ENCODE data around the gene EVI5. TPM values are rescaled to one million over a fixed set of nuclear protein-coding genes. Genes with fewer than 3 reads are reported as not detected.

The EVI5 gene
- total RNA-seq, 1 experiment from 2014 or later: 31.2 TPM

DNA sequence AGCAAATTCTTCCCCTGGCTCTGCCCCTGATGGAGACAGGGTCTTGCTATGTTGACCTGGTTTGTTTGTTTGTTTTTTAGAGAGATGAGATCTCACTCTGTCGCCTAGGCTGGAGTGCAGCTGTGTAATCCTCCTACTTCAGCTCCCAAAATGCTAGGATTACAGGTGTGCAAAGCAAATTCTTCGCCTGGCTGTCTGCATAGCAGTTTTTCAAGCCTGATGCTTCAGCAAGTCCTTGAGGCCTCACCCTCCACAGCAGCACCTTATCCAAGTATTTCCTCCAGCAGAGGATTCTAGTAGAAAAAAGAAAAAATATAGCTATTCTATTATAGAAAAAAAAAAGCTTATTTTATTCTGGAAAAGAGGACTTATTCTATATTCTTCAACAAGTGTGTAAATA lies 31.8 kb upstream of the EVI5 start:
- Histone ChIP-seq H3K4me3 (ENCODE audit: low read depth, low read length) (no peak overlapping the region), H3K9me3 (no peaks in the 10 kb centered on the region), H3K4me1 (peaks cover 36% of the 10 kb centered on the region), H3K36me3 (ENCODE audit: control insufficient read depth, insufficient read depth, low read length) (no peaks in the 10 kb centered on the region), H3K27me3 (replicated peaks; ENCODE audit: control insufficient read depth, insufficient read depth, low read length) (no peaks in the 10 kb centered on the region)
- Mint-ChIP-seq H3K36me3 (ENCODE audit: insufficient read depth, unreplicated experiment) (no peaks in the 10 kb centered on the region), H3K27ac (ENCODE audit: unreplicated experiment) (peak overlapping the region; percentile 84), H3K9me3 (ENCODE audit: unreplicated experiment) (no peaks in the 10 kb centered on the region), H3K4me1 (ENCODE audit: low read depth, unreplicated experiment) (peaks cover 36% of the 10 kb centered on the region), H3K4me3 (ENCODE audit: unreplicated experiment) (peak overlapping the region; percentile 14), H3K27me3 (ENCODE audit: insufficient read depth, unreplicated experiment) (no peaks in the 10 kb centered on the region)
- TF ChIP-seq, protein P1, sequence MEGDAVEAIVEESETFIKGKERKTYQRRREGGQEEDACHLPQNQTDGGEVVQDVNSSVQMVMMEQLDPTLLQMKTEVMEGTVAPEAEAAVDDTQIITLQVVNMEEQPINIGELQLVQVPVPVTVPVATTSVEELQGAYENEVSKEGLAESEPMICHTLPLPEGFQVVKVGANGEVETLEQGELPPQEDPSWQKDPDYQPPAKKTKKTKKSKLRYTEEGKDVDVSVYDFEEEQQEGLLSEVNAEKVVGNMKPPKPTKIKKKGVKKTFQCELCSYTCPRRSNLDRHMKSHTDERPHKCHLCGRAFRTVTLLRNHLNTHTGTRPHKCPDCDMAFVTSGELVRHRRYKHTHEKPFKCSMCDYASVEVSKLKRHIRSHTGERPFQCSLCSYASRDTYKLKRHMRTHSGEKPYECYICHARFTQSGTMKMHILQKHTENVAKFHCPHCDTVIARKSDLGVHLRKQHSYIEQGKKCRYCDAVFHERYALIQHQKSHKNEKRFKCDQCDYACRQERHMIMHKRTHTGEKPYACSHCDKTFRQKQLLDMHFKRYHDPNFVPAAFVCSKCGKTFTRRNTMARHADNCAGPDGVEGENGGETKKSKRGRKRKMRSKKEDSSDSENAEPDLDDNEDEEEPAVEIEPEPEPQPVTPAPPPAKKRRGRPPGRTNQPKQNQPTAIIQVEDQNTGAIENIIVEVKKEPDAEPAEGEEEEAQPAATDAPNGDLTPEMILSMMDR (IDR thresholded peaks at IDR 0.05; ENCODE audit: insufficient read depth in 1 of 2, low read depth in 1 of 2, low read length in 1 of 2, severe bottlenecking in 1 of 2, unreplicated experiment in 1 of 2): no peak
- CTCF ChIA-PET: interaction anchor here (1.9 kb wide), 2 partner anchors 67 to 506 kb away, joined by 4 to 17 read pairs; no protein-coding TSS in a partner anchor
- intact Hi-C loops (cut with micrococcal nuclease; ENCODE audit: unreplicated experiment): loop anchor here (1.0 kb wide), 2 partner anchors 12 to 31 kb away; partner anchors contain the start of gene EVI5
- no peak for DNase-seq
- BruUV-seq (replicated peaks): TSS peak; percentile 44
- POLR2A ChIA-PET: interaction anchor here (1.1 kb wide), 1 partner anchor 16 kb away, joined by 4 read pairs; the partner anchor contains the start of gene RPL5

DNA sequence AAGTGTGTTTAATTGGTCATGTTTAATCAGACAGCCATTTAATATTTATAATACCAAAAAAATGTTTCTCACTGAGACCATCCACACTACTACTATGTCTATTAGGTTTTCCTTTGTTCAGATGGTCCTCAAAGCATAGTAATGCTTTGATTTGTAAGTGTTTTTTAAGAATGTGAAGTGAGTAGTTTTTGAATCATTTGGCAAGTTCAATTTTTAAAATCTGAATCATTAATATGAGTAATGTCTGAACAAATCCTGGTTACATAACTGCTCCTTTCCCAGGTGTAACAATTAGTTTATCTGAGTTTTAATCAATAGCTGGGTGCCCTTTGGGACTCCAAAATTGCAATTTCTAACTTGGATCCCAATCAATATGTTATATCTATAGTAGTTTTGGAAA lies 23.5 kb upstream of the EVI5 start:
- Histone ChIP-seq H3K36me3 (ENCODE audit: control insufficient read depth, insufficient read depth, low read length) (no peaks in the 10 kb centered on the region), H3K9me3 (peaks cover 5% of the 10 kb centered on the region; the same call in 1 of the 2 replicates), H3K4me1 (peaks cover 24% of the 10 kb centered on the region), H3K27me3 (replicated peaks; ENCODE audit: control insufficient read depth, insufficient read depth, low read length) (no peaks in the 10 kb centered on the region), H3K4me3 (ENCODE audit: low read depth, low read length) (no peak overlapping the region)
- Mint-ChIP-seq H3K27me3 (ENCODE audit: insufficient read depth, unreplicated experiment) (no peaks in the 10 kb centered on the region), H3K9me3 (ENCODE audit: unreplicated experiment) (no peaks in the 10 kb centered on the region), H3K27ac (ENCODE audit: unreplicated experiment) (no peak overlapping the region), H3K4me3 (ENCODE audit: unreplicated experiment) (no peak overlapping the region), H3K36me3 (ENCODE audit: insufficient read depth, unreplicated experiment) (no peaks in the 10 kb centered on the region), H3K4me1 (ENCODE audit: low read depth, unreplicated experiment) (peaks cover 21% of the 10 kb centered on the region)
- CTCF ChIA-PET: no interaction called here
- POLR2A ChIA-PET: no interaction called here
- BruUV-seq (replicated peaks): no TSS peak
- TF ChIP-seq, protein P1 (IDR thresholded peaks at IDR 0.05; ENCODE audit: insufficient read depth in 1 of 2, low read depth in 1 of 2, low read length in 1 of 2, severe bottlenecking in 1 of 2, unreplicated experiment in 1 of 2): no peak
- intact Hi-C loops (cut with micrococcal nuclease; ENCODE audit: unreplicated experiment): no loop called here
- no peak for DNase-seq

DNA sequence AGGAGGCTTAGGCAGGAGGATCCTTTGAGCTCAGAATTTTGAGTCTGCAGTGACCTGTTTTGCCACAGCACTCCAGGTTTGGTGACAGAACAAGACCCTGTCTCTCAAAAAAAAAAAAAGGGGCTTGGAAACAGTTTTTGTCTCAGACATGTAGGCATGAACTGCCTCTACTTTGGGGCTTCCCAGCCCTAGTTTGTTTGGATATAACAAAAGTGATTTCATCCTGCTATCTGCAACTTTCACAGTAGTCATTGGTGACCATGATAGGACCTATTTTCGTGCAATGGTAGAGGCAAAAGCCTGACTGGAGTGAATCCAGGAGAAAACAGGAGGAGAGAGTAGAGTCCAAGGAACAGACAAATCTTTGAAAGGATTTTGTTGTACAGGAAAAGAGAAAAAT lies 20.3 kb upstream of the EVI5 start:
- Histone ChIP-seq H3K9me3 (peaks cover 5% of the 10 kb centered on the region; the same call in 1 of the 2 replicates), H3K27me3 (replicated peaks; ENCODE audit: control insufficient read depth, insufficient read depth, low read length) (no peaks in the 10 kb centered on the region), H3K36me3 (ENCODE audit: control insufficient read depth, insufficient read depth, low read length) (no peaks in the 10 kb centered on the region), H3K4me1 (peaks cover 21% of the 10 kb centered on the region), H3K4me3 (ENCODE audit: low read depth, low read length) (no peak overlapping the region)
- H3K27ac Mint-ChIP-seq (ENCODE audit: unreplicated experiment): peak overlapping the region; percentile 89
- DNase-seq: no peak
- TSS peak; percentile 49 for BruUV-seq (replicated peaks)
- H3K36me3 Mint-ChIP-seq (ENCODE audit: insufficient read depth, unreplicated experiment): no peaks in the 10 kb centered on the region
- H3K4me3 Mint-ChIP-seq (ENCODE audit: unreplicated experiment): no peak overlapping the region
- TF ChIP-seq, protein P1 (IDR thresholded peaks at IDR 0.05; ENCODE audit: insufficient read depth in 1 of 2, low read depth in 1 of 2, low read length in 1 of 2, severe bottlenecking in 1 of 2, unreplicated experiment in 1 of 2): no peak
- intact Hi-C loops (cut with micrococcal nuclease; ENCODE audit: unreplicated experiment): loop anchor here (2.0 kb wide), 2 partner anchors 18 to 20 kb away; partner anchors contain the start of gene EVI5
- ChIA-PET CTCF (interaction anchor here (0.5 to 1.4 kb wide), 2 partner anchors 13 to 34 kb away, joined by 5 to 9 read pairs; no protein-coding TSS in a partner anchor), POLR2A (interaction anchor here (1.1 to 1.4 kb wide), 2 partner anchors 20 to 27 kb away, joined by 5 to 6 read pairs; partner anchors contain the start of genes EVI5 and RPL5)
- H3K27me3 Mint-ChIP-seq (ENCODE audit: insufficient read depth, unreplicated experiment): no peaks in the 10 kb centered on the region
- no peaks in the 10 kb centered on the region for H3K9me3 Mint-ChIP-seq (ENCODE audit: unreplicated experiment)
- peaks cover 13% of the 10 kb centered on the region for H3K4me1 Mint-ChIP-seq (ENCODE audit: low read depth, unreplicated experiment)

Data from Caco-2 (cell line).